ENCODE results near the gene CD53.

CD53 gene

DNA sequence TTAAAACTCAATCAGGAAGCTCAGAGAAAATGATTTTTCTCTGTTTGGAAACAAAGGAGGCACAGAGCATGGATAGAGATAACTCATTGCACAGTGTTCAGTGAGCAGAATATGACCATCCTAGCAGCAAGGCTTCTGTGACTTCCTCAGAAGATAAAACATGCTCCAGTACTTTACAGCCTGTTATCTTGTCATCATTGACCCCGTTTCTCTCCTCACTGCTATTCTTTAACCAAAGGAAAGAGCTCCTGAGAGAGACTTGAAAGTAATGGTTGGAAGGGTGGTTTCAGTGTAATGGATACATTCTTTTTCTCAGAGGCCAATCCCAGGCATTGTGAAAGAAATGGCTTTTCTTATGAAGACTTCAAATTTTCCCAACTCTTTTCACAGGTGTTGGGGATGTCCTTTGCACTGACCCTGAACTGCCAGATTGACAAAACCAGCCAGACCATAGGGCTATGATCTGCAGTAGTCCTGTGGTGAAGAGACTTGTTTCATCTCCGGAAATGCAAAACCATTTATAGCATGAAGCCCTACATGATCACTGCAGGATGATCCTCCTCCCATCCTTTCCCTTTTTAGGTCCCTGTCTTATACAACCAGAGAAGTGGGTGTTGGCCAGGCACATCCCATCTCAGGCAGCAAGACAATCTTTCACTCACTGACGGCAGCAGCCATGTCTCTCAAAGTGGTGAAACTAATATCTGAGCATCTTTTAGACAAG lies 25.9 kb downstream of the CD53 start:
- no peak overlapping the region for H3K4me3 ChIP-seq (ENCODE audit: low read depth, low read length)
- TF ChIP-seq, protein P1, sequence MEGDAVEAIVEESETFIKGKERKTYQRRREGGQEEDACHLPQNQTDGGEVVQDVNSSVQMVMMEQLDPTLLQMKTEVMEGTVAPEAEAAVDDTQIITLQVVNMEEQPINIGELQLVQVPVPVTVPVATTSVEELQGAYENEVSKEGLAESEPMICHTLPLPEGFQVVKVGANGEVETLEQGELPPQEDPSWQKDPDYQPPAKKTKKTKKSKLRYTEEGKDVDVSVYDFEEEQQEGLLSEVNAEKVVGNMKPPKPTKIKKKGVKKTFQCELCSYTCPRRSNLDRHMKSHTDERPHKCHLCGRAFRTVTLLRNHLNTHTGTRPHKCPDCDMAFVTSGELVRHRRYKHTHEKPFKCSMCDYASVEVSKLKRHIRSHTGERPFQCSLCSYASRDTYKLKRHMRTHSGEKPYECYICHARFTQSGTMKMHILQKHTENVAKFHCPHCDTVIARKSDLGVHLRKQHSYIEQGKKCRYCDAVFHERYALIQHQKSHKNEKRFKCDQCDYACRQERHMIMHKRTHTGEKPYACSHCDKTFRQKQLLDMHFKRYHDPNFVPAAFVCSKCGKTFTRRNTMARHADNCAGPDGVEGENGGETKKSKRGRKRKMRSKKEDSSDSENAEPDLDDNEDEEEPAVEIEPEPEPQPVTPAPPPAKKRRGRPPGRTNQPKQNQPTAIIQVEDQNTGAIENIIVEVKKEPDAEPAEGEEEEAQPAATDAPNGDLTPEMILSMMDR (IDR thresholded peaks at IDR 0.05; ENCODE audit: insufficient read depth, low read depth, low read length, missing control alignments): no peak
- DNase-seq (ENCODE audit: low read depth): no peak

DNA sequence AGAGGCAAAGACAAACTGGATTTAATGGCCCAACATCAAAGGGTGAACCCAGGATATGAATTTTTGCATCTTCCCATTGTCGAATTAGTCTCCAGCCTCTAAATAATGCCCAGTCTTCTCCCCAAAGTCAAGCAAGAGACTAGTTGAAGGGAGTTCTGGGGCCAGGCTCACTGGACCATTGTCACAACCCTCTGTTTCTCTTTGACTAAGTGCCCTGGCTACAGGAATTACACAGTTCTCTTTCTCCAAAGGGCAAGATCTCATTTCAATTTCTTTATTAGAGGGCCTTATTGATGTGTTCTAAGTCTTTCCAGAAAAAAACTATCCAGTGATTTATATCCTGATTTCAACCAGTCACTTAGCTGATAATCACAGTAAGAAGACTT lies 26.5 kb downstream of the CD53 start:
- DNase-seq (ENCODE audit: low read depth): no peak
- TF ChIP-seq, protein P1 (IDR thresholded peaks at IDR 0.05; ENCODE audit: insufficient read depth, low read depth, low read length, missing control alignments): no peak

DNA sequence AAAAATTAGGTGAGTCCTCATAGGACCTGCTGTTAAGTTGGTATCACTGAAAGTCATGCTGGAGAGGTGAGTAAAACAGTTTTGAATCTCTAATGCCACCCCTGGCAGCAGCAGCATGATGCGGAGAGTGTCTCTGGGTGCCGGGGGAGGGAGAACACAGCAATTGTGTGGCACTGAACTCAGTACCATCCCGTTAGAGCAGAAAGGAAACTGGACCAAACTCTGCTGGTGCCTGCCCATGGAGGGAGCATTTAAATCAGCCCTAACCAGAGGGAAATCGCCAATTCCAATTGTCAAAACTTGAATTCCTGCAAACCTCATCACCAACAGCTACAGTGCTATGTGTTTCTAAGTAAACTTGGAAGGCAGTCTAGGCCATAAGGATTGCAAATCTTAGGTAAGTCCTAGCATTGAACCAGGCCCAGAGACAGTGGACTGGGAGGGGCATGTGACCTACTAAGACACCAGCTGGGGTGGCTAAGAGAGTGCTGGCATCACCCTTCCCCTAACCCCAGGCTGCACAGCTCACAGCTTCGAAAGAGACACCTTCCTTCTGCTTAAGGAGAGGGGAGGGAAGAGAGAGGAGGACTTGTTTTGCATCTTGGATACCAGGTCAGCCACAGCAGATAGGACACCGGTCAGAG lies 30.0 kb downstream of the CD53 start:
- peak; percentile 31 for DNase-seq (ENCODE audit: low read depth)
- TF ChIP-seq, protein P1 (IDR thresholded peaks at IDR 0.05; ENCODE audit: insufficient read depth, low read depth, low read length, missing control alignments): no peak
- H3K4me3 ChIP-seq (ENCODE audit: low read depth, low read length): no peak overlapping the region

More for the DNA sequence above, 26.5 kb downstream of the CD53 start:
- H3K4me3 ChIP-seq (ENCODE audit: low read depth, low read length): no peak overlapping the region

DNA sequence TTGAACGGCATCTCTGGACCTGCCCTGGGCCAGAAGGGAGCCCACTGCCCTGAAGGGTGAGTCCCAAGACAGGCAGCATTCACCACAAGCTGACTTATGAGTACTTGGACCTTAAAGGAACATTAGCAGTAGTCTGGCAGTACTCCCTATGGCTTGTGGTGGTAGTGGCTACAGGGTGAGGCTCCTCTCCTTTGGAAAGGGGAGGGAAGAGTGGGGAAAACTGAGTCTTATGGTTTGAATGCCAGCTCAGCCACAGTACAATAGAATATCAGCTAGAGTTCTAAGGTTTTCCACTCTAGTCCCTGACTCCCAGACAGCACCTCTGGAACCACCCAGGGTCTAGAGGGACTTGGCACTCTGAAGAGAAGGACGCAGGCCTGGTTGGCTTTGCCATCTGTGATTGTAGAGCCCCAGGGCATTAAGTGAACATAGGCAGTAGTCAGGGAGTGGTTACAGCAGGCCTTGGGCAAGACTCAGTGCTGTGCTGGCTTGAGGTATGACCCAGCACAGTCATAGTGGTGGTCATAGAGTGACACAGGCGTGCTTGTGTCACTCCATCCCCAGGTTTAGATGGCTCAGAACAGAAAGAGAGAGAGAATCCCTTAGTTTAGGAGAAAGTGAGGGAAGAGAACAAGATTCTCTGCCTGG lies 31.0 kb downstream of the CD53 start:
- DNase-seq (ENCODE audit: low read depth): peak; percentile 29
- H3K4me3 ChIP-seq (ENCODE audit: low read depth, low read length): no peak overlapping the region
- TF ChIP-seq, protein P1 (IDR thresholded peaks at IDR 0.05; ENCODE audit: insufficient read depth, low read depth, low read length, missing control alignments): no peak

DNA sequence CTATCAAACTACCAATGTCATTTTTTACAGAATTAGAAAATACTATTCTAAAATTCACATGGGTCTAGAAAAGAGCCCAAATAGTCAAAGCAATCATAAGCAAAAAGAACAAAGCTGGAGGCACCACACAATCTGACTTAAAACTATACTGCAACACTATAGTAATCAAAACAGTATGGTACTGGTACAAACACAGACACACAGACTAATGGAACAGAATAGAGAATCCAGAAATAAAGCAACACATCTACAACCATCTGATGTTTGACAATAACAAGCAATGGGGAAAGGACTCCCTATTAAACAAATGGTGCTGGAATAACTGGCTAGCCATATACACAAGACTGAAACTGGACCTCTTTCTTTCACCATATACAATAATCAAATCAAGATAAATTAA lies 39.8 kb downstream of the CD53 start:
- TF ChIP-seq, protein P1 (IDR thresholded peaks at IDR 0.05; ENCODE audit: insufficient read depth, low read depth, low read length, missing control alignments): no peak
- DNase-seq (ENCODE audit: low read depth): no peak
- no peak overlapping the region for H3K4me3 ChIP-seq (ENCODE audit: low read depth, low read length)

DNA sequence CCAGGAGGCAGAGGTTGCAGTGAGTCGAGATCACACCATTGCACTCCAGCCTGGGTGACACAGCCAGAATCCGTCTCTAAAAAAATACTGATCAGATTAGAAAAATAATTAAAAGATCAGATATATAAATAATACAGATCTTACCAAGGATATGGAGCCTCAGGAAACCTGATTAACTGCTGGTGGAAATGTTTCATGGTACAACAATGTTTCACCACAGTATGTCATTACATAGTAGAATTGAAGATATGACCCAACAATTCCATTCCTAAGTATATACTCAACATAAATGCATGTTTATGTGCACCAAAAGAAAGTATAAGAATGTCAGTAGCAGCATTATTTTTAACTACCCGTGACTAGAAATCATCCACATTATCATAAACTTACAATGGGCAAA lies 41.7 kb downstream of the CD53 start:
- no peak overlapping the region for H3K4me3 ChIP-seq (ENCODE audit: low read depth, low read length)
- no peak for DNase-seq (ENCODE audit: low read depth)
- TF ChIP-seq, protein P1 (IDR thresholded peaks at IDR 0.05; ENCODE audit: insufficient read depth, low read depth, low read length, missing control alignments): no peak

All from GM12865 (cell line).